Vagina (tissue), 2 donors: ENCODE results near the gene KAT5.

Source experiments
- CTCF ChIP-seq, 3 experiments: fragments of 450-650 bp in 2 of 3; fragments of 200-600 bp in 1 of 3; sonication (generic) in 1 of 3; IDR thresholded peaks; one replicate each; pipeline ENCODE4 v1.5.1; 2017 to 2019; ENCODE audit warnings: antibody characterized with exemption in 3 of 3, mild to moderate bottlenecking in 2 of 3, moderate library complexity in 2 of 3
- POLR2A ChIP-seq, 2 donors: fragments of 450-650 bp; IDR thresholded peaks; one replicate each; pipeline ENCODE4 v1.6.1; 2017; ENCODE audit warnings: antibody characterized with exemption in 2 of 2, mild to moderate bottlenecking in 2 of 2, moderate library complexity in 2 of 2
- POLR2AphosphoS5 ChIP-seq, 2 donors: sonication (generic); formaldehyde crosslinking; IDR thresholded peaks; one replicate each; pipeline ENCODE4 v1.9.0; 2017; ENCODE audit warnings: antibody characterized with exemption in 2 of 2, mild to moderate bottlenecking in 2 of 2, low read depth in 1 of 2; ENCODE audit not compliant: insufficient read depth in 1 of 2

GRCh38 chr11:65672180-65672860, 39.7 kb upstream of the KAT5 start:
- TF ChIP-seq CTCF (IDR thresholded peaks at IDR 0.05) (no peak), POLR2A (IDR thresholded peaks at IDR 0.05) (no peak), POLR2AphosphoS5 (IDR thresholded peaks at IDR 0.05; ENCODE audit: insufficient read depth in 1 of 2, low read depth in 1 of 2) (no peak)
